ENCODE measurements around the gene SHC3. TPM values are rescaled to one million over a fixed set of nuclear protein-coding genes. Genes with fewer than 3 reads are reported as not detected.

Gene SHC3
- total RNA-seq, 2 experiments from 2014 or later: not detected

- peaks cover 7% of the 10 kb centered on the region for H3K27me3 Mint-ChIP-seq
- H3K9me3 ChIP-seq (ENCODE audit: control insufficient read depth in 1 of 2, insufficient read depth in 1 of 2, low read length in 2 of 2): no peaks in the 10 kb centered on the region
- DNase-seq (no peak), ATAC-seq (ENCODE audit: poor library complexity) (no peak)
- H3K4me1 Mint-ChIP-seq (ENCODE audit: low read depth): no peaks in the 10 kb centered on the region
- no peaks in the 10 kb centered on the region for H3K36me3 ChIP-seq (ENCODE audit: insufficient read depth, low read length)
- no peak overlapping the region for H3K4me3 Mint-ChIP-seq
- no peak for TF ChIP-seq CTCF (IDR thresholded peaks at IDR 0.05)
- H3K4me3 ChIP-seq (ENCODE audit: low read length): no peak overlapping the region
- ChIA-PET CTCF (no interaction called here), POLR2A (no interaction called here)
- intact Hi-C loops (cut with DNase I, micrococcal nuclease): no loop called here
- no peak overlapping the region for H3K27ac Mint-ChIP-seq
- no peaks in the 10 kb centered on the region for H3K27me3 ChIP-seq (ENCODE audit: control insufficient read depth in 1 of 2, insufficient read depth in 2 of 2, low read length in 2 of 2)
- H3K27ac ChIP-seq (ENCODE audit: low read depth in 1 of 2, low read length in 2 of 2): no peak overlapping the region
- H3K9me3 Mint-ChIP-seq: no peaks in the 10 kb centered on the region
- no peaks in the 10 kb centered on the region for H3K36me3 Mint-ChIP-seq (ENCODE audit: low read depth)
- H3K4me1 ChIP-seq (ENCODE audit: insufficient read depth, low read length): no peaks in the 10 kb centered on the region
These were observed 170.4 kb downstream of the SHC3 start for GRCh38 chr9:89008055-89008743.

- Histone ChIP-seq H3K9me3 (ENCODE audit: control insufficient read depth in 1 of 2, insufficient read depth in 1 of 2, low read length in 2 of 2) (no peaks in the 10 kb centered on the region), H3K27me3 (ENCODE audit: control insufficient read depth in 1 of 2, insufficient read depth in 2 of 2, low read length in 2 of 2) (peaks cover 0 to under 1% of the 10 kb centered on the region in 2 experiments), H3K36me3 (ENCODE audit: insufficient read depth, low read length) (no peaks in the 10 kb centered on the region), H3K27ac (ENCODE audit: low read depth in 1 of 2, low read length in 2 of 2) (no peak overlapping the region), H3K4me3 (ENCODE audit: low read length) (no peak overlapping the region), H3K4me1 (ENCODE audit: insufficient read depth, low read length) (no peaks in the 10 kb centered on the region)
- Mint-ChIP-seq H3K36me3 (ENCODE audit: low read depth) (no peaks in the 10 kb centered on the region), H3K27me3 (peaks cover 16% of the 10 kb centered on the region), H3K4me1 (ENCODE audit: low read depth) (no peaks in the 10 kb centered on the region), H3K4me3 (no peak overlapping the region), H3K9me3 (no peaks in the 10 kb centered on the region), H3K27ac (no peak overlapping the region)
- ChIA-PET POLR2A (no interaction called here), CTCF (no interaction called here)
- ATAC-seq (ENCODE audit: poor library complexity) (no peak), DNase-seq (no peak)
- intact Hi-C loops (cut with DNase I, micrococcal nuclease): no loop called here
- no peak for TF ChIP-seq CTCF (IDR thresholded peaks at IDR 0.05)
These were observed 171.3 kb downstream of the SHC3 start for GRCh38 chr9:89006996-89007967.

GRCh38 chr9:89006267-89006666 is 172.4 kb downstream of the SHC3 start:
- Histone ChIP-seq H3K27me3 (ENCODE audit: control insufficient read depth in 1 of 2, insufficient read depth in 2 of 2, low read length in 2 of 2) (peaks cover 5 to 6% of the 10 kb centered on the region in 2 experiments), H3K4me1 (ENCODE audit: insufficient read depth, low read length) (peaks cover under 1% of the 10 kb centered on the region), H3K4me3 (ENCODE audit: low read length) (no peak overlapping the region), H3K27ac (ENCODE audit: low read depth in 1 of 2, low read length in 2 of 2) (no peak overlapping the region), H3K36me3 (ENCODE audit: insufficient read depth, low read length) (no peaks in the 10 kb centered on the region), H3K9me3 (ENCODE audit: control insufficient read depth in 1 of 2, insufficient read depth in 1 of 2, low read length in 2 of 2) (no peaks in the 10 kb centered on the region)
- Mint-ChIP-seq H3K4me3 (no peak overlapping the region), H3K36me3 (ENCODE audit: low read depth) (no peaks in the 10 kb centered on the region), H3K9me3 (no peaks in the 10 kb centered on the region), H3K27me3 (peaks cover 24% of the 10 kb centered on the region), H3K27ac (no peak overlapping the region), H3K4me1 (ENCODE audit: low read depth) (no peaks in the 10 kb centered on the region)
- POLR2A ChIA-PET: no interaction called here
- intact Hi-C loops (cut with DNase I, micrococcal nuclease): no loop called here
- DNase-seq: no peak
- no peak for TF ChIP-seq CTCF (IDR thresholded peaks at IDR 0.05)
- ATAC-seq (ENCODE audit: poor library complexity): no peak
- CTCF ChIA-PET: no interaction called here

All from CD4-positive, alpha-beta T cell (primary cell).